Measurements from ENCODE around the gene SLC6A11.

Gene SLC6A11

DNA sequence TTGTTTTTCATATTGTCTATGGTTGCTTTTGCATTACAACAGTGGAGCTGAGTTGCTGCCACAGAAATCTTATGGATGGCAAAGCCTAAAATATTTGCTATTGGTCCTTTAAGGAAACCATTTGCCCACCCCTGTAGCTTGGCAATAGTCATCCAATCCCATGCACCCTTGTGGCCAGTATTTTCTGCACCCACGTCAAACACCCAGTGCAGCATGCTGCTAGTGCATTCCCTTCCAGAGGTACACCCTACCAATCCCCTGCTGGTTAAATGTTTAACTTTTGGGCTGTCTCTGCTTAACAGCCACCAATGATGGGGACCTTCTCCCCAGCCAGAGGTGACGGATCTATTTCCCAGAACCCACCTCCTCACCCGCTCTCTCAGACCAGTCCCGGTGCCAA is 23.8 kb upstream of the SLC6A11 start:
- no peak for DNase-seq

DNA sequence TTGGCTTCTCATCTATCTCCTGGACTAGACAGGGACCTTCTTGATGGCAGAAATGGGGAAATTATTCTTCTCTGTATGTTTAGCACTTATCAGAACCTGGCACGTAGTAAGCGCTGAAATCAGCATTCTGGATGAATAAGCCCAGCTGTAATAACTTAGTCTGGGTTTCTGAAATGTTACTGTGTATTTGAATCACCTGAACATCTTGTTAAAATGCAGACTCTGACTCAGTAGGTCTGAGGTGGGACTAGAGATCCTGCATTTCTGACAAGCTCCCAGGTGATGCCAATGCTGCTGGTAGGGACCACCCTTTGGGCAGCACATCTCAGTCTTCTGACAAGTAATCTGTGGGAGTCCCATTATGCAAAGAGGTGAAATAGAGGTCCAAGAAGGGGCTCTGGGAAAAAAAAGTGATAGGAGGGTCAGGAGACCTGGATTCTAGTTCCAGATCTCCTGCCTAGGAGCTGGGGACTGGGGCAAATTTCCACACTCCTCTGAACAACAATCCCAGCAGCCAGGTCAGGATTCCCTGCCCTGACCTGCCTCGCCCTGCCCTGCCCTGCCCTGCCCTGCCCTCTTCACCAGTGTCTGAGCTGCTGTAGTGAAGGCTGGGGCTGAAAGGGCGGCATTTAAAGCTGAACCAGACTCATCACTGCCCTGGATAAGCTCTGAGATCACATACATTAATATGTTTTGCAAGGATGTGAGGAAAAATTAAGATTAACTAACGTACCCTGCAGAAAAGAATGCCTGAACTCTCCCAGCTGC is 17.2 kb upstream of the SLC6A11 start:
- DNase-seq = no peak

DNA sequence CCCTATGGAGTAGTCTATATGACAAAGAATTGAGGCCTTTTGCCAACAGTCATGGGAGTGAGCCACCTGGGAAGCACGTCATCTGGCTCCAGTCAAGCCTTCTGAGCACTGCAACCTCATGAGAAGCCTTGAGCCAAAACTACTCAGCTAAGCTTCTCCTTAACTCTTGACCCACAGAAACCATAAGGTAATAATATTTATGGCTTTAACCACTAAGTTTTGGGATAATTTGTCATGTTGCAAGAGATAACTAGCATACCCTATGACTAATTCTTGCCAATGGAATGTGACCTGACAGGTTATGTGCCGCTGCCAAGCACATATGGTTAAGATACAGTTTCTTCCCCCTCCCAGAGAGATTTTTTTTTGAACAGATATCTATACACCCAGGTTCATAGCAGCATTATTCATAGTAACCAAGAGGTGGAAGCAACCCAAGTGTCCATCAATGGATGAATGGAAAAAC is 11.8 kb upstream of the SLC6A11 start:
- DNase-seq = no peak

DNA sequence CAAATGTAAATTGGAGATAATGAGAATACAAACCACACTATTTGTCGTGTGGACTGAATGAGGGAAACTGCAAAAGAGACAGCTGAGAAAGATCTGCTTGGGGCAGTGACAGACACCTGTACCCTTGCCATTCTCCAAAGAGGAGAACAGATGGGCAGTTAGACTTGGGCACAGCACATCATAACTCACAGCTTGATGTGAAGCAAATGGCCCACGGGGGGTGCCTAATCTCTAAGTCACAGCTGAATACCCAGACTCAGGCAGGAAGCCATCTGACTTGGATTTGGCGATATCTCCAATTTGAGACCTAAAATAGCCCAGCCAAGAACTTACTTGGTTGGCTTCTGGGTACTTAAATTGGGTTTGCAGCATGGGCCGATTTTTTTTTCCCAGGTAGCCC is 10.0 kb upstream of the SLC6A11 start:
- DNase-seq = no peak

DNA sequence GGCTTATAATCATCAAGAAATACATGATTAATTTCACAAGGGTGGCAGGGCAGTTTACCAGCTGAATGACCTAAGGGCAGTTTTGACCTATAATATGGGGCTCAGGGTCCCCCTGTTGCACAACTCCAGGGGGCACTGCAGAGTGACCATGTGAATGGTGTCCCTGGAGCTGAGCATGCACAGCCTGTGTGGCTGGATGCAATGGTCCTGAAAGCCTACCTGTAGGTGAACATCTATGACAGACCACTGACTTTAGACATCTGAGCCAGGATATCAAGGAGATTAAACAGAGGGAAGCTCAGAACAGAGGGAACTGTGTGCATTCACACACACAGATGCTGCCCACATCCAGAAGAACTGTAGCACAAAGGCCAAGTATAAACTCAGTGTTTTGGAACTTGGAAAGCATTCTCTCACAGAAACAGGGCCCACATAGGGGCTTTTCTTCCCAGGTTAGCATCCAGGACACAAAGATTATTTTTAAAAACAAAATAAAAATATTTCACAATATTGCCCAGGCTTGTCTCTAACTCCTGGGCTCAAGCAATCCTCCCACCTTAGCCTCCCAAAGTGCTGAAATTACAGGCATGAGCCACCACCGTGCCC is 7.8 kb upstream of the SLC6A11 start:
- DNase-seq = no peak

DNA sequence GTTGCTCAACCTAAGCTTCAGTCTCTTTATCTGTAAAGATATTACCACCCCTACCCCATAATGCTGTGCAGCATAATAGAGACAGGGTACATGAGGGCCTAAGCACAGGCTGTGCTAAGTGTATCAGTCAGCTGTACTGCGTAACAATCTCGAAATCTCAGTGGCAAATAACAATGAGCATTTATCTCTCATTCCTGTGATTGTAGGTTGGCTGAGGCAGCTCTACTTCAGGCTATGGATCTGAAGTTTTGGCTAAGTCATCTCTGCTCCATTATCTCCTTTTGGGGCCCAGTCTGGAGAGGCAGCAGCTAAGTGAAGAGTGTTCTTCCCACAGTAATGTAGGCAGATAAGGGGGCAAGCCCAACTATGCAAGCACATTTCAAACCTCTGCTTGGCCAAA is 7.1 kb upstream of the SLC6A11 start:
- DNase-seq = no peak

DNA sequence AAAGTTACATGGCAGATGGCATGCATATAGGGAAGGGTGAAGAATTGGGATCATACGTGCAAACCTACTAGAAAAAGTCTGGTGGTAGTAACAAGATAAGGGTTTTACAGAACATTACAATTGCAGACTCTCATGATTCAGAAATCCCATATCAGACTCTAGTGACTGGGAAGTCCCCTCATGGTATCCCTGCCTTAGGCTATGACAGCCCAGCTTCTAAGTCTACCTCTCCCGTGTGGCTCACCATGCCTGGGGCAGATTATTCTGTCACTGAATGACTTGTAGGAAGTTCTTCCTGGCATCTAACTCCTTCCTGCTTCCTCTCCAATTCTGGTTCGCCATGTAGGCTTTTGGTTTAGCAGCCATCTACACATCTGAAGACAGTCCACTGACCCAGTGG is 5.7 kb upstream of the SLC6A11 start:
- DNase-seq = no peak

DNA sequence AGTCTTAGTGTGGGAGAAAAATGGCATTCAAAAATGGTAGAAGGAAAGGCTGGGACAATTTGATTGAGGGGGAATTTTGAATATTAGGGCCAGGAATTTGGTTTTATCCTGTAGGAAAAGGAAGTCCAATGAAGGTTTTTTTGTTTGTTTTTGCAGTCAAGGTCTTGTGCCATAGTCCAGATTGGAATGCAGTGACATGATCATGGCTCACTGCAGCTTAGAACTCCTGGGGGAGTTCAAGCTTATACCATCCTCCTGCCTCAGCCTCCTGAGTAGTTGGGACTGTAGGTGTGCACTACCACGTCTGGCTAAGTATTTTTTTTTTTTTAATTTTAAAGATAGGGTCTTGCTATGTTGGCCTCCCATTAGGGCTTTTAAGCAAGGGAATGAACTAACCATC is 2.6 kb upstream of the SLC6A11 start:
- DNase-seq = no peak

DNA sequence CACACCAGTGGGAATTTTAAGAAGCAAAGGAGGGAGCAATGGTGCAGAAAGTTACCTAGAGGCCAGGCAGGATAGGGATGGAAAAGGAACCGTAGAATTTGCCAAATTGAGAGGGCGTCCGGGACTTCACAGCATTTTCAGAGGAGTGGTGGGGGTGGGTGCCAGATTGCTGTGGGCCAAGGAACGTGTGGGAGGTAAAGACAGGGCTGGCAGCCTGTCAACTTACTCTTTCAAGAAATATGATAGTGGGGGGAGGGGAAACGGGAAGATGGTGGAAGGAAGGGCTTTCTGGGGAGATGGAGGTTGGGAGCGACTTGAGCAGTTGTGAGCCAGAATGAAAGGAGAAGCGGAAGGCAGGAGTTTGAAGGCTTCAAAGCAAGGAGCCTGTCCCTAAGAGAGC is 1.4 kb upstream of the SLC6A11 start:
- no peak for DNase-seq

DNA sequence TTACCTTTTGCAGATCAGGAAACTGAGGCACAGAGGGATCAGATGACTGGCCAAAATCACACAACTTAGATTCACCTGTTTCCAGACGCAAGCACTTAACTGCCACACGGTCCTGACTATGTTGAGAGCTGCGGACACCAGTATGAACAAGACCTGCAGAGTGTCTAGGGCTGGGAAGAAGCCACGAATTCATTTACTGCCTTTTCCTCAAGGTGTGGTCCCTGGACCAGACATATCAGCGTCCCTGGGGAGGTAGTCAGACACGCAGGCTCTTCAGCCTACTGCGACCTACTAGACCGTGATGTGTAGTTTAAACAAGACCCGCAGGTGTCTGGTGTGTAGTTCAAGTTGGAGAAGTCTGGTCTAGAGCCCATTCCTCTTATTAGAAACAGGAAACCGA is 541 bp upstream of the SLC6A11 start:
- DNase-seq = no peak

DNA sequence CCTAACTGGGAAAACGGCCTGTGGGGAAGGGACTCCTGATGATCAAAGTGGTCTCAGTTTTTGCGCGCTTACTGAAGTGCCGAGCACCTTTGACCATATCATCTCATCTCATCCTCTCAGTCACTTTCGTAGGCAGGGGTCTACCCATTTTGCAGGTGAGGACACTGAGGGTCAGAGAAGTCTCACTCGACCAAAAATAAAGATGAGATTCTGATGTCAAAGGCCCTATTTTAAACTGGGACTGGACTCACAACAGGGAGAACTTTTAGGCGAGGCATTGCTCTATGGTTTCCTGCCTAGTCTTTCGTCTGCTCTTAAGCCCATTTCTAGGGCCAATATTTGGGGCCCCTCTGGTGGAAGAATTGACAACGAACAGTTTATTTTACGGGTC is 830 bp downstream of the SLC6A11 start:
- no peak for DNase-seq

DNA sequence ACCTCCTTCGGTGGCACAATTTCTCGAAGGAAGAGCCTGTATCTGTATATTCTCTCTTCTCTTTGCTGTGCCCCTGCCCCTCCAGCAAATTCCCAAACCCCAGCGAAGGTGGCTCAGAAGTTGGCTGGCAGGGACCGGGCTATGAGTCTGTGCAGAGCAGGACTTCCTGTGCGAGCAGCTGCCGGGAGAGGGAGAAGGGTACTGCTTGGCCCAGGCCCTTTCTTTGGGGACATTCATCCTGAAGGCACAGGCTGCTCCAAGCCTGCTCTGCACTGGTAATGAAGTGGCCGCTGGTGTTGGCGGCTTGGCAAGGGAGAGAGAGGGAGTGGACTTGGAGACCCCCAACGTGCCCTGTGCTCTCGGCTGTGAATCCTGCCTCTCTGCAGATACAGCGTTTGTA is 1.5 kb downstream of the SLC6A11 start:
- DNase-seq = no peak

DNA sequence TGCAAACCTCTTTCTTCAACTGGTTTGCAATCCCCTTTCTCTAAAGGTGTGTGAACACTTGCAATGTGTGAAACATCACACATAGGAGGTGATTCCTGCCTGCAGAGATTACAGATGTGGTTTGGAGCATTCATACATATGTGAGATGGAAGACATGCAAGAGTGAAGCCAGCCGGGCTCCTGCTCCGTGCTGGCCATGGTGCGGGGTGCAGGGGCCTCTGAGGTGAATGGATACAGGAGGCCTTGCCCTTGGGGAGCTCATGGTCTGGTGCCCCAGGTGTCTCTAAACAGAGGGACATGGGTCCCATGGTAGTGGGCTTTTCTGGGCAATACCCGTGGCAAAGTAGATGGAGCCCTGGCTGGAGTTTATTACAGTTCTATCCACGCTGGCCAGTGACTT is 6.0 kb downstream of the SLC6A11 start:
- DNase-seq = no peak

DNA sequence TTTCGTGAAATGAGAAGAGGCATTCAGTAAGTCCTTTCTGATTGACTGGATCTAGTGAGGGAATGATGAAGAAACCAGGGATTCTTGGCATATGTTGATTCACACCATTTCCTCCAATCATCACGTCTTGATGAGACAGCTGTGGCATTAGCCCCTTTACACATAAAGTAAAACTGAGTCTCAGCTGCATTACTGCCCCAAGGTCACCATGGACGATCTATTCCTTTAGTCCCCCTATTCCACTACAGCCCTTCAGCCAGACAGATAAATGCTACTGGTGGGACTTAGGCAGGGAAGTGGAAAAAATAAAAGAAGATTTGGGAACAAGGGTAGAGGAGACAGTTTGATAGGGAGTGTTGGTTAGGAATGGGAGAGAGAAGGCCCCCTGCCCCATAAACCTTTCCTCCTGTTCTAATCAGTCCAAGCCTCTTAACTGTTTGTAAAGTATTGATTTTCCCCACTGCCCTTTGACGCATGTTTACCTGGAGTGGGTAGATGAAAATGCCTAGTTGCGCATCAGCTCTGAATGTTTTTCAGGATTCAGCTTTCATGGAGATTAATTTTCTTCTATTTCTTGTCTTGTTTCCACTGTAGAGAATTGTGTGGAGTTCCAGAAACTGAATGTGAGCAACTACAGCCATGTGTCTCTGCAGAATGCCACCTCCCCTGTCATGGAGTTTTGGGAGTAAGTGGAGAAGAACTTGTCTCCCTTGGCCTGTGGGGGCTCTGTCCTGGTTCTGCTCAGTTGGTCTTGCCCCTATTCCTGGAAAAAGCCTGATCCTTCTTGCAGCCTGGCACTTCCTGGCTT is 6.9 kb downstream of the SLC6A11 start:
- no peak for DNase-seq

DNA sequence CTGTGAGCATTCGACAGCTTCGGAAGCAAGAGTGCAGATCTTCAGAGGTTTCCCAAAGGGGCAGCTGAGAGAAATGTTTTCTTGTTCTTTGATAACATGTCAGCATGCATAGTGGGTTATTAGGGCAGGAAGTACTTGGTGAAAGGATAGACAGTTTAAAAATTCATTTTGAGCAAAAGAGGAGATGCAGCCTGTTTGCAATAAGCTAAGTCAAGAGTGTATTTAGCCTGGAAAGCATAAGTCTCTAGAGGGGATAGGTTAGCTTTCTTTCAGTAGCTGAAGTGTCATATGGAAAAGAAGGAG is 7.4 kb downstream of the SLC6A11 start:
- no peak for DNase-seq

DNA sequence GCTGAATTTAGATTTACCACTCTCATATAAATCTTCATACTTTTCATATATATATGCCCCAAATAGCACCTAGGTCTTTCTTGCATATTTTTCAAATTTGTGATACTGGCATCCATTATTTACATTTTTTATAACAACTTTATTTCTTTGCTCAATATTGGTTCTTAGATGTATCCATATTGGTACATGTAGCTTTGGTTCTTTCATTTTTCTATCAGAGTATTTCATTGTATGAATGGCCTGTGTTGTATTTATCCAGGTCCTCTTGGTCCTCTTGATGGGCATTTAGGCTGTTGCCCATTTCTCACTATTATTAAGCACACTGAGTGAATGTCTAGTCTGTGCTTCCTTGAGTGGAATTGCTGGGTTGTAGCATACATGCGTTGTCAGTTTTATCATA is 8.4 kb downstream of the SLC6A11 start:
- DNase-seq = no peak

DNA sequence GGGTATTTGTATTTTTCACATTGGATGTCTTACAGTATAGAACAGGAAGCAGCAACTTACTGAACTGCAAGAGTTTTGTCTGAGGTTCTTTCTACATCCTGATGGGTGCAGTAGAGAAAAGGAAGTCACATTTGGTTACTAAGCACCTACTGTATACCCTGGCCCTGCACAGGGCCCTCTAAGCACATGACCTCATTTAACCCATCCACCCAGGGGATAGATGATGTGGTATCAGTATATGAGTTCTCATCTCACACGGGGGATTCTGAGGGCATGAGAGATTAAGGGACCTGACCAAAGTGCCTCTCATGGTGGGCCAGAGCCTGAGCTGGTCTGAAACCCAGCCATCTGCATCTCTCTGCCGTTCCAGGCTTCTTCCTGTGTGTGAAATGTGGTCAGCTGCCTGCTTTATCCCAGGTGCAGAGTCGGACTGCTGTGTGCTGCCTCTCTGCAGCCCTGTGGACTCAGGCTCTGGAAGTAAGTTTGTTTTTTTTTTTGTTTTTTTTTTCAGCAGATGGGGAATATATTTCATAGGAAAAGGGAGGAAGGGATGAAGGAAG is 17.9 kb downstream of the SLC6A11 start:
- DNase-seq = no peak

DNA sequence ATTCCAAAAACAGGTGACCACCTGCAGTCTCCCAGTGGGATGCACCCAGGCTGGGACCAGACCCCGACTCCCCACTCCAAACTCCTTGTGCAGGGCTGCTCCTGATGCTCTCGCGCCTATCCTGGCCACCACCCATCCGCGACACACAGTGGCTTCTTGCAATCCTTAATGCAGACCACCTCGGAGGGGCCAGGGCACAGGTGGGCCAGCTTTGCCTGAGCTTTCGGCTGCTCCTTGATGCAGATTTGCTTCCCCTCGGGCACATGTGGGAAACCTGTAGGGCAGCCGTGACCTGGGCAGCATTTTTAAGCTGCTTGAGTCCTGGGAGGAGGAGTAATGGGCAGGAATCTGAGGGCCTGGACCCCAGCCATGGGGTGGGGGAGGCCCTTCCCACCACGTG is 18.9 kb downstream of the SLC6A11 start:
- no peak for DNase-seq

DNA sequence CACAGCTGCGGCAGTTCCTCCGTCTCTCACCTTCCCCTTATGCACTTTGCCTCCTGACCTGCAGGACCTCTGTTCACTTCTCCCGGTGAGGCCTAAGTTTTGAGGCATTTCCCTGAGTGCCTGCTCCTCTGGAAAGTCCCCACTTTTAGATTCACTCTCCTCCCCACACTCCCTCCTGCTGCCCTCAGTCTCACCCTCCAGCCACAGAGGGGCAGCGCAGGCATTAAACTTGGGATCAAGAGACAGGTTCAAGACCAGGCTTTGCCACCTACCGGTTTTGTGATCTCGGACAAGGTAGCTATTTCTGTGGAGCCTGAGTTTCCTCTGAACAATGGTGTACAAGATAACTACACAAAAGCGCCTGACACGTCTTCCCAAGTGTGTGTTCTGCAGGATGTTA is 19.4 kb downstream of the SLC6A11 start:
- no peak for DNase-seq

DNA sequence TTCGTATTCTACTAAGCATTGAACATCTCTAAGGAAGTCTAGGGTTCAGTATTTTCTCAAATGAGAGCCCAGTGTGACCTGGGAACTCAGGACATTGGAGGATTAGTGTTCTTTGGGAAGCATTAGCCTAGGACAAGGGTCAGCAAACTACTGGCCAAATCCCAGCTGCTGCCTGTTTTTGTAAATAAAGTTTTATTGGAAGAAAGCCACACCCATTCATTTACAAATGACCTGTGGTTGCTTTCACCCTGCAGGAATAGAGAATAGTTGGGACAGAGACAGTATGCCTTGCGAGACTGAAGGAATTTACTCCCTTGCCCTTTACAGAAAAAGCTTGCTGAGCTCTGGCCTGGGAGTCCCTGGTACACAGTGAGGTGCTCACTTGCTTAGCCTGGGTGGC is 20.6 kb downstream of the SLC6A11 start:
- no peak for DNase-seq

DNA sequence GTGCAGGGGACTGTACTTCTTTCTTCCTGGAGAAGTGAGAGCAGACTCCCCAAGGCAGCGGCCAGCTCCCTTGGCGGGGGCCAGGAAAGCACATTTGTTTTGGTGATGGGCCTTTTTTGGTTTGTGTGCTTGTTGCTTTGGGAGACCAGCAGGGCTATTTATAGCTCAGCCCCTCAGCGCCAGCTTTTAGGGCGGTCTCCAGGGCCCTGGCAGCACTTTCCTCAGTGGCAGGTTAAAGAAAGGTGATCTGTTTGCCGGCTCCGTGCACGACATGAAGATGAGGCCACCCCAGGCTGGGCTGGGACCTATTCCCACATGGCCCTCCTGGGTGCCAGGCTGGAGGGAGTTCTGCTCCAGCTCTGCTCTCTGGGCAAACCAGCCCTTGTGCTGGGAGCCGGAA is 21.8 kb downstream of the SLC6A11 start:
- no peak for DNase-seq

DNA sequence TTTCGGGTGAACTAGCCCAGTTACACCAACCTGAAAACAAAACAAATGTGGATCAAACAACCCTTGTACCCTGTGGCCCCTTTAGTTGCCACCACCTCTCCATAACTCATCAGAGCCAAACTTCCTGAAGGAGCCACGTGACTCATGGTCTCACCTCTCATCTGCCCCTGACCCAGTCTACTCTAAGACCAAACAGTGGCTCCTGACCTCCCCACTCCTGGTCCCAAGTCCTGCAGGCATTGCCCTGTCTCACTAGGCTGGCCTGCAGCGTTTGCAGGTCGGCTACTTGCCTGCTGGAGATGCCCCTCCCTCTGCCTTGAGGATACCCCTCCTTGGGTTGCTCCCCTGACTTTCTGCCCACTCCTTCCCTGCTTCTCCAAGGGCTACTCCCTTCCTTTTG is 23.1 kb downstream of the SLC6A11 start:
- no peak for DNase-seq

DNA sequence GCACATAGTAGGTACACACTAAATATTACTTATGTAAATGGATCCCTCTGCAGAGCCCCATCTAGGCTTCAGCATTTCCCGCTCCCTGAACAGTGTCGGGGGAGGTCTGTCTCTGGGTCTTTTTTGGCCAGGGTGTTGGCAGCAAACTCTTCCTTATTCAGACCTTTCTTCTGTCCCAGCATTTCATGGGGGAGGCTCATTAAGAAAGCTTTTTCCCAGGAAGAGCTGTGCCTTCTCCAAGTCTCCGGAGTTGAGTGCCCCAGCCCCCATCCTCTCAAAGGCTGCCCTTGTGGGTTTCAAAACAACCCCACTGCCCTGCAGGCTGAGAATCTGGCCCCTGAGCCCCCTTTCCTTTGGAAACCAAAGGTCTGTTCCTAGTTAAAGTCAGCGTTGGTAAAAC is 25.1 kb downstream of the SLC6A11 start:
- DNase-seq = no peak

DNA sequence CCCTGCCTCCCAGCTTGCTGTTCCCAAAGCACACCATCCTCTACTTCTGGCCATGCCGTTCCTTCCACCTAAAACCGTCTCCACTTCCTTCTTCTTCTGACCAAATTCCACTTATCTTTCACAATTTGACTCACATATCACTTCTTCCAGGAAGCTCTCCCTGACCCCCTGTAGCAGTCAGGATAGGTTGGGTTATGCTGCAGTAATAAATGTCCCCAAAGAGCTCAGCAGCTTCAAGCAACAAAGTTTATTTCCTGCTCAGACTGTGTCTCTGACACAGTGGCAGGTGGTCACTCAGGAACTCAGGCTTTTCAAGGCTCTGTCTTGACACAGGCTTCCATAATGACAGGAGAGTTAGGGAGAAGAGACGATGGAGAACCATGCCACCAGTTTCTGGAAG is 27.4 kb downstream of the SLC6A11 start:
- no peak for DNase-seq
